ENCODE measurements around the gene SCNN1G. TPM values are rescaled to one million over a fixed set of nuclear protein-coding genes. Genes with fewer than 3 reads are reported as not detected.
"Not testable (repeated sequence)": the region's sequence is repeated elsewhere in the genome, so short reads cannot be mapped to it uniquely, and the experiment has no call there.

Gene SCNN1G, protein sequence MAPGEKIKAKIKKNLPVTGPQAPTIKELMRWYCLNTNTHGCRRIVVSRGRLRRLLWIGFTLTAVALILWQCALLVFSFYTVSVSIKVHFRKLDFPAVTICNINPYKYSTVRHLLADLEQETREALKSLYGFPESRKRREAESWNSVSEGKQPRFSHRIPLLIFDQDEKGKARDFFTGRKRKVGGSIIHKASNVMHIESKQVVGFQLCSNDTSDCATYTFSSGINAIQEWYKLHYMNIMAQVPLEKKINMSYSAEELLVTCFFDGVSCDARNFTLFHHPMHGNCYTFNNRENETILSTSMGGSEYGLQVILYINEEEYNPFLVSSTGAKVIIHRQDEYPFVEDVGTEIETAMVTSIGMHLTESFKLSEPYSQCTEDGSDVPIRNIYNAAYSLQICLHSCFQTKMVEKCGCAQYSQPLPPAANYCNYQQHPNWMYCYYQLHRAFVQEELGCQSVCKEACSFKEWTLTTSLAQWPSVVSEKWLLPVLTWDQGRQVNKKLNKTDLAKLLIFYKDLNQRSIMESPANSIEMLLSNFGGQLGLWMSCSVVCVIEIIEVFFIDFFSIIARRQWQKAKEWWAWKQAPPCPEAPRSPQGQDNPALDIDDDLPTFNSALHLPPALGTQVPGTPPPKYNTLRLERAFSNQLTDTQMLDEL
- not detected in 2 replicates for total RNA-seq

DNA sequence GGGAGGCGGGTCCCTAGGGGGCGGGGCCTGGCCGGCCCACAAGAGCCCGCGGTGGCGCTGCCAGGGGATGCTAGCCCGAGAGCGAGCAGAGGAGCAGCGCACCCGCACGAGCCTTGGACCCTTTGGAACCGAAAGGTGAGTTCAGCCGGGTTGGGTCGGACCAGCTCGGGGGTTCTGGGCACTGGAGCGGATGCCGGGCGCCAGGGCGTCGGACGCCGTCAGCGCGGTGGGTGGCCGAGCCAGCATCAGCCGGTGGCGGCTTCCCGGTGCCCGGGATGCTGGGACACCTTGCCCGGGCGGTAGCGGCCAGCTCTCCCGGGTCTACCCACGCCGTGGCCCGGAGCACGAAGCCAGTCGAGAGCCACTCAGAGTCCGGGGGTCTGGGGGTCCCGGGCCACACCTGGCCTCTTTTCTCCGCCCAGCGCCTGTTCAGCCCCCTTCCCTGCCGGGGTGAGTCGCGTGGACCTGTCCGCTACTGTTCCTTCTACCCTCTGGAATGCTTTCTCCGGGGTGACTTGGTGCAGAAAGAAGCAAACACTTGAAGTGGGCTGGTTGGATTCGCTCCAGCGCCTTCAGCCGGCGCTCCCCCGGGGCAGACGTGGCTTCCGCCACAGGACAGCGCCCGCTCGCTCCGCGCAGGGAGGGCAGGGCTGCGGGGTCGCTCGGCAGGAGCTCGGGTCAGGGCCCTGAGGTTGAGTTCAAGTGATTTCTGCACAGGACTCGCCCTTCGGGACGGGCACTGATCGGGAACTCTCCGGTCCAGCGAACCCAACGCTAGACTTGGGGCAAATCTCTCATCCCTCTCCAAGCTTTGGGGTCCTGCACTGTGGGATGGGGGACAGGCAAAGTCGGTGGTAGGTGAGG lies at the start of gene SCNN1G:
Gene SCNN1G, plus strand, starts transcription at position 67 of the 864 bp plus-strand sequence. CDS start 3,527 bp downstream, outside the sequence.
- Mint-ChIP-seq H3K27me3 (peaks cover 53% of the 10 kb centered on the region), H3K4me1 (peaks cover 4% of the 10 kb centered on the region), H3K27ac (no peak within 1 kb of the TSS), H3K4me3 (peak within 1 kb of the TSS; percentile 50), H3K9me3 (no peaks in the 10 kb centered on the region), H3K36me3 (ENCODE audit: low read depth) (no peaks in the 10 kb centered on the region)
- peak; percentile 57 for DNase-seq
- intact Hi-C loops (cut with micrococcal nuclease): loop anchor here (1.0 kb wide), 1 partner anchor 252 kb away; no protein-coding TSS in a partner anchor

DNA sequence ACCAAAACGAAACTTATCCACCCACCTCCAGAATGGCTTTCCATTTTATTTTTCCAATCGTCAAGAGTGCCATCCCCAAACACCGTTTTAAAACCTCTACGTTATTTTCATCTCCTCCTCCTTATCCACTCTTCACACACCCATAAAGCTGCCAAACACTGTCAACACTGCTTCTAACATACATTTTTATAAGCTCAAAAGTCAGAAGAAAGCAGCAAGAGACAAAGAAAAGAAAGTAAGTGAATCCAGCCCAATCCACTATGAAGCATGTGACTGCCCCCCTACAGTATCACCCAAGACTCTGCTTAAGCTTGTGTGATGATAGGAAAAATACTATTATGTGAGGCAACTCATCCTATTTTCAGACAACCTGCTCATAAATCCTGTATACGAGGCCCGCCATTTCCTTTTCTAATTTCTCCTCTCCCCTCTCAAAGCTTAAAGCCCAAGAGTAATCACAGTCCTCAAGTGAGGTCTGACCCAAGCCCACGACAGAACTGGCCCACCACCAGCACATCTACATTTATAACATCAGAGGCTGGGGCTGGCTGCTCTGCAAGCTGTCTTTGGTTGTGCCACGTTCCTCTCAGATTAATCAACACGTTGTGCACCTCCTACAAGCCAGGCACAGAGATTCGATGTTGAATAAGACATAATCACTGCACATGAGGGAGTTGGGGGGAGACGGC lies 49.6 kb upstream of the SCNN1G start:
- DNase-seq: no peak
- H3K4me1 Mint-ChIP-seq: peaks cover 9% of the 10 kb centered on the region
- H3K4me3 Mint-ChIP-seq: no peak overlapping the region
- intact Hi-C loops (cut with micrococcal nuclease): no loop called here
- peaks cover 5% of the 10 kb centered on the region for H3K9me3 Mint-ChIP-seq
- H3K27ac Mint-ChIP-seq: no peak overlapping the region
- no peaks in the 10 kb centered on the region for H3K36me3 Mint-ChIP-seq (ENCODE audit: low read depth)
- no peaks in the 10 kb centered on the region for H3K27me3 Mint-ChIP-seq

DNA sequence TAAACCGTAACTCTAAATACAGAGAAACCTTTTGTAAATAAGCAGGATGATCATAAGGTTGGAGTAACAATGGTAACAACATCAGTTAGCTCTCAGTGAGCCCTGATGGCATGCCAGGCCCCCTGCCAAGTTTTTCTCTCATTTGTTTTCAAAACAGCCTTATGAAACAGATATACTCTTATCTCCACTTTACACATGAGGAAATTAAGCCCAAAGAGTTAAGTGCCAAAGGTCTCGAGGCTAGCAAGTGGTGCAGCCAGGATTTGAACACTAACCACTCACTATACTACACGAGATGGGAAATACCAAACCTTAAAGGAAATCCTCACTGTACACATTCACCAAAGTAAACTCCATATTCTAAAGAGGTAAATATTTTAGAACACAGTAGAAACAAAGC lies 48.3 kb upstream of the SCNN1G start:
- no peak overlapping the region for H3K27ac Mint-ChIP-seq
- H3K4me1 Mint-ChIP-seq: peaks cover 9% of the 10 kb centered on the region

DNA sequence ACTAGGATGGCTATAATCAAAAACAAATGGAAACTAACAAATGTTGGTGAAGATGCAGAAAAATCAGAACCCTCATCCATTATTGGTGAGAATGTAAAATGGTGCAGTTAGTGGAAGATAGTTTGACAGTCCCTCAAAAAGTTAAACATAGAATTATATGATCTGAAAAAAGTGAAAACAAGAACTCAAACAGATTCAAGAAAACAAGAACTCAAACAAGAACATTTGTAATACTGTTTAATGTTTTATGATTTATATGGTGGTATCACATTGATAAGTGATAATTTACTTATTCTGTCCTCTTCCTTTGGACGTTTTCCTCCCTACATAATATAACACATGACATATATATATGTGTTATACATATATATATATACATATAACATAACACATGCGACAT lies 45.3 kb upstream of the SCNN1G start:
- DNase-seq: no peak
- Mint-ChIP-seq H3K27ac (no peak overlapping the region), H3K27me3 (no peaks in the 10 kb centered on the region), H3K36me3 (ENCODE audit: low read depth) (no peaks in the 10 kb centered on the region), H3K4me3 (no peak overlapping the region), H3K9me3 (peaks cover 12% of the 10 kb centered on the region), H3K4me1 (peaks cover 3% of the 10 kb centered on the region)
- intact Hi-C loops (cut with micrococcal nuclease): no loop called here

More for the DNA sequence above, 48.3 kb upstream of the SCNN1G start:
- Mint-ChIP-seq H3K27me3 (no peaks in the 10 kb centered on the region), H3K9me3 (peaks cover 12% of the 10 kb centered on the region), H3K36me3 (ENCODE audit: low read depth) (no peaks in the 10 kb centered on the region), H3K4me3 (no peak overlapping the region)
- intact Hi-C loops (cut with micrococcal nuclease): no loop called here
- no peak for DNase-seq

DNA sequence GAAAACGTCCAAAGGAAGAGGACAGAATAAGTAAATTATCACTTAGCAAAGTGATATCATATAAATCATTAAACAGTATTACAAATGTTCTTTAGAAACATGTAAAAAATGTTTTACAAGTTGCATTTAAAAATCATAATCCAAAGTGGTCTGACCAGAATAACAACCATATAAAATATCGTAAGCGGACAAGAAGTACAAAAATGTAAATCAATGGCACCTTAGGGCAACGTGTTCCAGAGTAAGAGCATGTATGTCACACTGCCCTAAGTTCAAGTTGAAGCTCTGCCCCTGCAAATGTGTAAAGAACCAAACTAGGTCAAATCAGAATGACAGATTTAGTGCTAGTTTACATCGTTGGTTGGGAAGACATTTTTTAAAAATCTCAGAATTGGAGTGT lies 44.7 kb upstream of the SCNN1G start:
- intact Hi-C loops (cut with micrococcal nuclease): no loop called here
- no peaks in the 10 kb centered on the region for H3K27me3 Mint-ChIP-seq
- H3K36me3 Mint-ChIP-seq (ENCODE audit: low read depth): no peaks in the 10 kb centered on the region
- no peak overlapping the region for H3K27ac Mint-ChIP-seq
- peaks cover 12% of the 10 kb centered on the region for H3K9me3 Mint-ChIP-seq
- no peak overlapping the region for H3K4me3 Mint-ChIP-seq
- H3K4me1 Mint-ChIP-seq: peaks cover under 1% of the 10 kb centered on the region
- DNase-seq: no peak

DNA sequence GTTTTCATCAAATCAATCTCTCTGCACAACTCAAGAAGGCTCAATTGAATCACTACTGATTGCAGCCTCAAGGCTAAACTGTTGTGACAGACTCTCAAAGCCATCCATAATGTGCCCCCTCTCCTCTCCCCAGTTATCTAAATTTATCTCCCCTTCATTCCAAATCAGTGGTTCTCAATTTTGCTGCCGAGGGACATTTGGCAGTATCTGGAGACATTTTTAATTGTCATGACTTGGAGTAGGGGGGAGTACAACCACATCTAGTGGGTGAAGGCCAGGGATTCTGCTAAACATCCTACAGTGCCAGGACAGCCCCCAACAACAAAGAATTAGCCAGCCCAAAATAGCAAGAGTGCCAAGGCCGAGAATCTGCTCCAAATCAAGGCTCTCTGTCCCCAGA lies 42.4 kb upstream of the SCNN1G start:
- H3K9me3 Mint-ChIP-seq: peaks cover 12% of the 10 kb centered on the region
- no peaks in the 10 kb centered on the region for H3K36me3 Mint-ChIP-seq (ENCODE audit: low read depth)
- no peak for DNase-seq
- intact Hi-C loops (cut with micrococcal nuclease): no loop called here
- no peak overlapping the region for H3K4me3 Mint-ChIP-seq
- peaks cover 3% of the 10 kb centered on the region for H3K4me1 Mint-ChIP-seq
- no peaks in the 10 kb centered on the region for H3K27me3 Mint-ChIP-seq
- H3K27ac Mint-ChIP-seq: no peak overlapping the region

DNA sequence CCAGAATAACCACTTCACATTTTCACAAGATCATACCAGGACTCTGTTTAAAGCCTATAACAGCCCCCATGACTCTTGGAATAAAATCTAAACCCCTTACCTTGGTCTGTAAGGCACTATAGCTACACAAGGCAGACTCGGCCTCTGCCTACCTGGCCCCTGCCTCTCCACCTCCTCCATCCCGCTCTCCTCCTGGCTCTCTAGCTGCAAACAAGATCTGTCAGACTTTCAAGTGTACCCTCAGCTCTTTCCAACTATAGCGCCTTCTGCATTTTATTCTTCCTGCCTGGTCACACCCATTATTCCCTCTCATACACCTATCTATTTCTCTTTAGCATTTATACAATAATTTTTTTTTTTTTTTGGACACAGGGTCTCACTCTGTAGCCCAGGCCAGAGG lies 41.5 kb upstream of the SCNN1G start:
- H3K4me3 Mint-ChIP-seq: no peak overlapping the region
- no peak for DNase-seq
- H3K36me3 Mint-ChIP-seq (ENCODE audit: low read depth): no peaks in the 10 kb centered on the region
- no peak overlapping the region for H3K27ac Mint-ChIP-seq
- peaks cover 12% of the 10 kb centered on the region for H3K9me3 Mint-ChIP-seq
- intact Hi-C loops (cut with micrococcal nuclease): no loop called here
- peaks cover 6% of the 10 kb centered on the region for H3K4me1 Mint-ChIP-seq
- H3K27me3 Mint-ChIP-seq: no peaks in the 10 kb centered on the region

DNA sequence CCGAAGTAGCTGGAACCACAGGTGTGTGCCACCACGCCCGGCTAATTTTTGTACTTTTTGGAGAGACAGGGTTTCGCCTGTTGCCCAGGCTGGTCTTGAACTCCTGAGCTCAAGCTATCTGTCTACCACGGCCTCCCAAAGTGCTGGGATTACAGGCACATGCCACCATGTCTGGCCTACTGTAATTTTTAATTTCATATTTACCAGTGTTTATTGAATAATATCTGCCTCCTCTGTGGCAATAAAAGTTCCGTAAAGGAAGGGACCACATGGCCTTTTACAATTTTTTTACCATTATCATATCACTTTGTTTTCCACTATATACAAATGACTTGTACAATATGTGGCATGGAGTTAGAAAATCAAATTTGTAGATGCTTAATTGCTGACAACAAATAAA lies 41.0 kb upstream of the SCNN1G start:
- H3K4me3 Mint-ChIP-seq: no peak overlapping the region
- H3K4me1 Mint-ChIP-seq: peaks cover 6% of the 10 kb centered on the region
- intact Hi-C loops (cut with micrococcal nuclease): no loop called here
- H3K36me3 Mint-ChIP-seq (ENCODE audit: low read depth): no peaks in the 10 kb centered on the region
- DNase-seq: no peak
- no peak overlapping the region for H3K27ac Mint-ChIP-seq
- H3K9me3 Mint-ChIP-seq: peaks cover 12% of the 10 kb centered on the region
- no peaks in the 10 kb centered on the region for H3K27me3 Mint-ChIP-seq

DNA sequence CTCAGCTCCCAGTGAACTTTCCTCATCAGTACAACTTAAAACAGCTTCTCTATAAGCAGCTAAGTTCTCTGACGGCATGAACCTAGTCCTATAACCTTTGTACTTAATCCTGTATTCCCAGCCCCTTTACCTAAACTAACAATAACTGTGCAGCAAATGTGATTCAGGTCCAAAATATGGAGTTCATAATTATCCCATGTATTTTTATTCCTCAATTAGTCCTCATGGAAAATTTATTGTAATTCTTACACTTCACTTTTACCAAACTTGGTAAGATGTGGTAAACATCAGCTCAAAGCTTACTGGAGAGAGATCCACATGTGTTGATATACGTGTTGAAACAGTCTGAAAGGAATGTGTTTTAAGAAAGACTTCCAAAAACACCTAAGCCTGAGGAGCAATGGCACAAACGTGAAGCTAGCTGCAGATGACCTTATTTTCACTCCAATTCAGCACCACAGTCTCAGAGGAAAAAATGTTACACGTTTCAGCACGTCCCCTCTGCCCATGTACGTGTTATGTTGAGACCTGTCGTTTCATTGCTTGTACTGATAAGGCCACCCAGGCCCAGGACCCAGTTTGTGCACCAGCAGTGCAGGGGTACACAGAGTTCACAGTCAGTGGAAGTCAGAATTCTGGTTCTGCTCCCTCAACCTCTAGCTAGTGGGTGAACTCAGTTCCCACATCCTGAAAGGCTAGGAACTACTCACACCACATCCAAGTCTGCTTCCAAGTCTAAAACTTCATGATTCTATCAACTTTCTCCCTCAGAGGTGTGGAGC lies 40.4 kb upstream of the SCNN1G start:
- Mint-ChIP-seq H3K4me3 (no peak overlapping the region), H3K36me3 (ENCODE audit: low read depth) (no peaks in the 10 kb centered on the region), H3K4me1 (peaks cover 6% of the 10 kb centered on the region), H3K9me3 (peaks cover 12% of the 10 kb centered on the region), H3K27me3 (no peaks in the 10 kb centered on the region), H3K27ac (no peak overlapping the region)
- intact Hi-C loops (cut with micrococcal nuclease): no loop called here
- DNase-seq: no peak

DNA sequence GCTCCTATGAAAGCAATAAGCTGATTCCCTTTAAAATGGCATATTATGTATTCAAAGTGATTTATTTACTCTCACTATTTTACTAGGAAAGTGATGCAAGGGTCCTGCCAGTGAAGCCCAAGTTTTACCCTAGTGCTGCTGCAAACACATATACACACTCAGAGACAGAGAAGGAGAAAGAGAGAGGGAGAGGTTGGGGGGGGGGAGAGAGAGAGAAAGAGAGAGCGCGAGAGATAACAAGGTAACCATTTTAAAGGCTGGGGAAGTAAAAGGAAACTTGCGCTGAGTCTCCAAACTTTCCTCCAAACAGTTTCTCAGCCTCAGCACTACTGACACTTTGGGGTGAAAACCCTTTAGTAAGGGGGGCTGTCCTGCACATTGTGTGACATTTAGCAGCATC lies 39.2 kb upstream of the SCNN1G start:
- H3K4me1 Mint-ChIP-seq: peaks cover 13% of the 10 kb centered on the region
- no peak overlapping the region for H3K27ac Mint-ChIP-seq
- H3K36me3 Mint-ChIP-seq (ENCODE audit: low read depth): peaks cover 2% of the 10 kb centered on the region
- intact Hi-C loops (cut with micrococcal nuclease): no loop called here
- no peak for DNase-seq
- H3K9me3 Mint-ChIP-seq: peaks cover 3% of the 10 kb centered on the region
- H3K27me3 Mint-ChIP-seq: no peaks in the 10 kb centered on the region
- H3K4me3 Mint-ChIP-seq: no peak overlapping the region

DNA sequence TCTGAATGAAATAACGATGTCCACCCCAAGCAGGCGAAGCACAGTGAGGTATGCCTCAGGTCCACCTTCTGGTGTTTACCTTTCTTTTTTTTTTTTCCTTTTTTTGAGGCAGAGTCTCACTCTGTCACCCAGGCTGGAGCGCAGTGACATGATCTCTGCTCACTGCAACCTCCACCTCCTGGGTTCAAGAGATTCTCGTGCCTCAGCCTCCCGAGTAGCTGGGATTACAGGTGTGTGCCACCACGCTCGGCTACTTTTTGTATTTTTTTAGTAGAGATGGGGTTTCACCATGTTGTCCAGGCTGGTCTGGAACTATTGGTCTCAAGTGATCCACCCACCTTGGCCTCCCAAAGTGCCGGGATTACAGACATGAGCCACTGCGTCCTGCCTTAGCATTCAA lies 38.2 kb upstream of the SCNN1G start:
- H3K27ac Mint-ChIP-seq; H3K27me3 Mint-ChIP-seq; H3K9me3 Mint-ChIP-seq; H3K4me3 Mint-ChIP-seq; H3K36me3 Mint-ChIP-seq (ENCODE audit: low read depth); DNase-seq; intact Hi-C loops (cut with micrococcal nuclease): not testable (repeated sequence)
- H3K4me1 Mint-ChIP-seq: peaks cover 13% of the 10 kb centered on the region

DNA sequence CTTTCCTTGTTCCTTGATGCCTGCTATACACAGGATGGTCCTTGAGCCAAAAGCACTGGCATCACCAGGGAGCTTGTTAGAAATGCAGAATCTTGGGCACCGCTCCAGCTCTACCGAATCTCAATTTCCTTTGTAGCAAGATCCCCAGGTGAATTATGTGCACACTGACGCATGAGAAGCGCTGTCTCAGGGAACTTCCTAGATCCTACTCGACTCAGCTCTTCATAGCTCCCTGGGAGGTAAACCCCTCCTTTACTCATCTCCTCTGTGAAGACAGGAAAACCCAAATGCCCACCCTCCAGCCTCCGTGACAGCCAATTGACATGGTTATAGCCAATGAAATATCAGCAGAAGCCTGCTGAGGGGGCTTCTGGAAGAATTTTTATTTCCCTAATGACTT lies 37.4 kb upstream of the SCNN1G start:
- intact Hi-C loops (cut with micrococcal nuclease): no loop called here
- no peaks in the 10 kb centered on the region for H3K9me3 Mint-ChIP-seq

DNA sequence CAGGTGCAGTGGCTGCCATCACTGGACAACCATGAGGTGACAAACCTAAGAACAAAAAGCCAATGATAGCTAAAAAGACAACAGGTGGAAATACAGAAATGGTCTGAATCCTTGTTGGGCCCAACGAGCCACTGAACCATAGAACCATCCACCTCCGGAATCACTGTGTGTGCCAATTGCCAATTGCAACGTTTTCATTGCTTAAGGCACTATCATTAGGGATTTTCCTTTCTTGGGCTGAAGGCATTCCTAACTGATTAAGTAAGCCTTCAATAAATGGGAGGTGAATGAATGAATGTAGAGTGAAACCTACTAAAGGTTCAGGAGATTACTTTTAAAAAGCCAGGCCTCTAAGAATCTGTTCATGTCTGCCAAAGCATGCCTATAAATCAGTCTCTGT lies 36.9 kb upstream of the SCNN1G start:
- Mint-ChIP-seq H3K36me3 (ENCODE audit: low read depth) (peaks cover 2% of the 10 kb centered on the region), H3K27ac (no peak overlapping the region), H3K9me3 (no peaks in the 10 kb centered on the region), H3K4me1 (peaks cover 22% of the 10 kb centered on the region), H3K27me3 (no peaks in the 10 kb centered on the region), H3K4me3 (no peak overlapping the region)
- intact Hi-C loops (cut with micrococcal nuclease): no loop called here
- DNase-seq: no peak

More for the DNA sequence above, 37.4 kb upstream of the SCNN1G start:
- no peak overlapping the region for H3K27ac Mint-ChIP-seq
- no peak for DNase-seq
- no peak overlapping the region for H3K4me3 Mint-ChIP-seq
- H3K27me3 Mint-ChIP-seq: no peaks in the 10 kb centered on the region
- H3K36me3 Mint-ChIP-seq (ENCODE audit: low read depth): peaks cover 2% of the 10 kb centered on the region
- peaks cover 21% of the 10 kb centered on the region for H3K4me1 Mint-ChIP-seq

All from activated CD4-positive, alpha-beta T cell treated with anti-CD3 and anti-CD28 coated beads, Interleukin-2, amount 10 ng/mL, durations not matched to agents 24 days and 14 days (primary cell).